CD14-positive monocyte (primary cell): ENCODE measurements around the gene ATP5F1D. TPM values are rescaled to one million over a fixed set of nuclear protein-coding genes. Genes with fewer than 3 reads are reported as not detected.

ENCODE experiments used
- DNase-seq, 3 donors: peaks; one replicate each; pipeline ENCODE4 v3.0.0-alpha.2; 2011 to 2022
- H2AFZ ChIP-seq: 2 replicates; pipeline ENCODE4 v1.6.0; 2012; ENCODE audit warnings: mild to moderate bottlenecking, low read depth, low read length, inconsistent platforms; ENCODE audit not compliant: insufficient read depth, poor library complexity, severe bottlenecking
- H3K27ac ChIP-seq, 2 donors: 1 replicate in 1 of 2; 2 replicates in 1 of 2; pipeline ENCODE4 v1.5.1; 2012 to 2013; ENCODE audit warnings: low read length in 2 of 2, control low read depth in 1 of 2, inconsistent platforms in 1 of 2, low read depth in 1 of 2, mild to moderate bottlenecking in 1 of 2
- H3K27me3 ChIP-seq, 2 donors: one replicate each; pipeline versions ENCODE4 v1.6.0 to v1.6.1; 2011 to 2013; ENCODE audit warnings: low read length in 2 of 2; ENCODE audit not compliant: control insufficient read depth in 2 of 2, insufficient read depth in 2 of 2
- H3K36me3 ChIP-seq, 2 donors: replicated peaks in 1 of 2; 1 replicate in 1 of 2; 2 replicates in 1 of 2; pipeline versions ENCODE4 v1.5.1 to v1.6.1; 2012 to 2013; ENCODE audit warnings: low read length in 2 of 2, control low read depth in 1 of 2, inconsistent platforms in 1 of 2, mild to moderate bottlenecking in 1 of 2; ENCODE audit not compliant: insufficient read depth in 2 of 2, control insufficient read depth in 1 of 2
- H3K4me1 ChIP-seq, 2 donors: 1 replicate in 1 of 2; 2 replicates in 1 of 2; pipeline versions ENCODE4 v1.5.1 to v1.6.1; 2012 to 2013; ENCODE audit warnings: low read length in 2 of 2, control low read depth in 1 of 2, inconsistent platforms in 1 of 2, mild to moderate bottlenecking in 1 of 2, moderate library complexity in 1 of 2; ENCODE audit not compliant: insufficient read depth in 2 of 2, control insufficient read depth in 1 of 2
- H3K4me2 ChIP-seq: replicated peaks from 2 replicates; pipeline ENCODE3; 2012; ENCODE audit warnings: low read length, moderate library complexity, mild to moderate bottlenecking; ENCODE audit not compliant: poor library complexity, severe bottlenecking; ENCODE audit errors: extremely low read depth
- H3K4me3 ChIP-seq, 3 experiments: fragments of 200-600 bp in 1 of 3; sonication (generic) in 1 of 3; replicated peaks in 1 of 3; 1 replicate in 2 of 3; 2 replicates in 1 of 3; pipeline ENCODE4 v1.5.1; 2011 to 2013; ENCODE audit warnings: low read length in 3 of 3, mild to moderate bottlenecking in 3 of 3, control low read depth in 2 of 3, low read depth in 2 of 3, inconsistent platforms in 1 of 3, moderate library complexity in 1 of 3
- H3K79me2 ChIP-seq: 2 replicates; pipeline ENCODE4 v1.6.0; 2012; ENCODE audit warnings: mild to moderate bottlenecking, control low read depth, inconsistent platforms, low read length, moderate library complexity; ENCODE audit not compliant: insufficient read depth
- H3K9ac ChIP-seq: 2 replicates; pipeline ENCODE4 v1.6.0; 2017; ENCODE audit warnings: low read length, mild to moderate bottlenecking; ENCODE audit not compliant: insufficient read depth, poor library complexity, severe bottlenecking
- H3K9me3 ChIP-seq, 2 donors: replicated peaks in 1 of 2; 1 replicate in 1 of 2; 2 replicates in 1 of 2; pipeline versions ENCODE4 v1.5.1 to v1.6.1; 2012 to 2013; ENCODE audit warnings: low read length in 2 of 2, control low read depth in 1 of 2; ENCODE audit not compliant: control insufficient read depth in 1 of 2, insufficient read depth in 1 of 2
- H4K20me1 ChIP-seq: 2 replicates; pipeline ENCODE4 v1.6.0; 2012; ENCODE audit warnings: mild to moderate bottlenecking, low read length, control low read depth, moderate library complexity; ENCODE audit not compliant: insufficient read depth
- H3K27ac Mint-ChIP-seq, 7 donors: one replicate each; pipeline ENCODE4 v1.8.0; 2020; ENCODE audit warnings: mild to moderate bottlenecking in 7 of 7, mixed read lengths in 7 of 7, moderate library complexity in 6 of 7, inconsistent platforms in 2 of 7
- H3K27me3 Mint-ChIP-seq, 3 donors: one replicate each; pipeline ENCODE4 v1.8.0; 2021 to 2022; ENCODE audit warnings: low read depth in 3 of 3, mild to moderate bottlenecking in 3 of 3, mixed read lengths in 3 of 3, moderate library complexity in 3 of 3, inconsistent platforms in 1 of 3
- H3K36me3 Mint-ChIP-seq, 2 donors: one replicate each; pipeline ENCODE4 v1.8.0; 2020; ENCODE audit warnings: mixed read lengths in 2 of 2, inconsistent platforms in 1 of 2, mild to moderate bottlenecking in 1 of 2
- H3K4me1 Mint-ChIP-seq: one replicate; pipeline ENCODE4 v1.8.0; 2020; ENCODE audit warnings: mild to moderate bottlenecking, mixed read lengths
- H3K4me3 Mint-ChIP-seq, 2 donors: one replicate each; pipeline ENCODE4 v1.8.0; 2020; ENCODE audit warnings: mild to moderate bottlenecking in 2 of 2, mixed read lengths in 2 of 2, moderate library complexity in 1 of 2
- H3K9me3 Mint-ChIP-seq, 7 donors: one replicate each; pipeline ENCODE4 v1.8.0; 2020 to 2022; ENCODE audit warnings: mixed read lengths in 7 of 7, mild to moderate bottlenecking in 6 of 7, moderate library complexity in 6 of 7, inconsistent platforms in 2 of 7
- CTCF ChIP-seq: fragments of 200-600 bp; IDR thresholded peaks from one replicate; pipeline ENCODE4 v1.8.0; 2022; ENCODE audit warnings: antibody characterized with exemption, mild to moderate bottlenecking
- WGBS: methylation state at CpG from one replicate; pipeline ENCODE4 v1.1.5; 2013; ENCODE audit warnings: missing lambda C conversion rate; ENCODE audit not compliant: insufficient coverage; 5-methylcytosine and 5-hydroxymethylcytosine counted together
- intact Hi-C, 2 donors: fragments of 100-400 bp; cut with micrococcal nuclease; formaldehyde crosslinking; loops; one replicate each; pipeline versions ENCODE4 v1.15.0 to v1.15.1; 2023
- polyA plus RNA-seq, 3 donors: library from polyadenylated mRNA; depleted of rRNA in 1 of 3; unstranded in 2 of 3; stranded (reverse) in 1 of 3; fragments of 300-500 nt in 2 of 3; fragments of >200 nt in 1 of 3; fragmentation: Illumina TruSeq in 2 of 3; gene quantifications; 1 replicate in 2 of 3; 2 replicates in 1 of 3; pipeline ENCODE4 v1.2.3, GENCODE V29; 2012 to 2021

The ATP5F1D gene
- polyA plus RNA-seq, 3 donors = 122 to 160 (median 143) TPM

GRCh38 chr19:1231729-1232637 is 9.6 kb upstream of the ATP5F1D start:
- no peak overlapping the region for H3K4me3 Mint-ChIP-seq

More at GRCh38 chr19:1231729-1232637, 9.6 kb upstream of the ATP5F1D start:
- 84% methylated on average over 12 of the region's 15 CpGs for WGBS
- no peaks in the 10 kb centered on the region for H3K79me2 ChIP-seq
- H4K20me1 ChIP-seq = no peaks in the 10 kb centered on the region
- H3K27ac ChIP-seq = no peak overlapping the region
- H3K4me1 Mint-ChIP-seq = peaks cover 6% of the 10 kb centered on the region
- peaks cover 10 to 26% (median 20%) of the 10 kb centered on the region in 3 donors for H3K27me3 Mint-ChIP-seq
- intact Hi-C loops = no loop called here
- H3K9me3 ChIP-seq = no peaks in the 10 kb centered on the region
- H3K36me3 Mint-ChIP-seq = peaks cover 5 to 10% of the 10 kb centered on the region in 2 donors
- no peak overlapping the region for H3K4me3 ChIP-seq
- peaks cover under 1 to 3% of the 10 kb centered on the region in 2 donors for H3K4me1 ChIP-seq
- H3K9ac ChIP-seq = no peak overlapping the region
- H2AFZ ChIP-seq = no peak overlapping the region
- H3K27ac Mint-ChIP-seq = peak overlapping the region in 4 of 7 donors; percentile 27 to 72 (median 48)
- H3K27me3 ChIP-seq = peaks cover 6 to 17% of the 10 kb centered on the region in 2 donors
- H3K9me3 Mint-ChIP-seq = peaks cover 0 to 13% (median 3%) of the 10 kb centered on the region in 7 donors
- no peak overlapping the region for H3K4me2 ChIP-seq
- H3K36me3 ChIP-seq = peaks cover 0 to 11% of the 10 kb centered on the region in 2 donors
- TF ChIP-seq CTCF = no peak
- no peak for DNase-seq
